Colon (tissue), 2 donors: ENCODE measurements around the gene GMPR2.

Source experiments
- FAIRE-seq: peaks from 2 replicates; lab custom pipeline; 2012; peaks lifted over from hg19 to GRCh38; lab: Jason Lieb, UNC
- donor health status: control.
- donor health status: control.

The GMPR2 gene

GRCh38 chr14:24252289-24253124 is 19.8 kb downstream of the GMPR2 start:
- no peak for FAIRE-seq

GRCh38 chr14:24253936-24254335 is 21.2 kb downstream of the GMPR2 start:
- FAIRE-seq: no peak

DNA sequence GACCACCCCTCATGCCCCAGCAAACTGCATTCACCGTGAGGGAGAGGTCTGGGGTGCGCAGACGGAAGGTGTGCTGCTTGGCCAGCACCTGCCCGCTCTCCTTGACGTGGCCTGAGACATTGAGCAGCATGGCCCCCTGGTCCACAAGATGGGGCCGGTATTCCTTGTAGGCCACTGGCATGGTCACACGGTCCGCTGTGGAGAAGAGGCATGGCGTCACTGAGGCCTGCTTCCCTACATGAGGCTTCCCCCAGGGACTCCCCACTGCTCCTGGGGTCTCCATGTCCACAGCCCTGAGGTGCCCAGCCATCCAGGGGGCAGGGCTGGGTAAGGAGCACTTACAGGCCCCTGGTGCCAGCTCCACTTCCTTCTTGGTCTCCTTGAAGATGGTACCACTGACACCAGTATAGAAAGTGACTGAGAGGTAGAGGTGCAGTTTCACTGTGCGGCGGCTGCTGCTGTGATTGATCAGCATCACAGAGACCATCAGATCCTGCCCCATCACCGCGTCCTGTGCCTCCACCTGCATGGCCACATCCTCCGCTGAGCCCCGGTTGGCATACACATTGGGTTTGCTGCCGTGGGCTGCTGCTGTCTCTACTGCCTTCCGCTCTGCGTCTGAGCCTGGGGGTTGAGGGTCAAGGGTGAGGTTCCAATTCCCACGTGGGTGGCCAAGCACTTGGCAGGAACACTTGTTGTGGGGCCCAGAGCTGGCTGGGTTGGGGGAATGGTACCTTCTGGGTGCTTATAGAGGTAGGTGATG is 22.1 kb downstream of the GMPR2 start:
- FAIRE-seq: no peak

DNA sequence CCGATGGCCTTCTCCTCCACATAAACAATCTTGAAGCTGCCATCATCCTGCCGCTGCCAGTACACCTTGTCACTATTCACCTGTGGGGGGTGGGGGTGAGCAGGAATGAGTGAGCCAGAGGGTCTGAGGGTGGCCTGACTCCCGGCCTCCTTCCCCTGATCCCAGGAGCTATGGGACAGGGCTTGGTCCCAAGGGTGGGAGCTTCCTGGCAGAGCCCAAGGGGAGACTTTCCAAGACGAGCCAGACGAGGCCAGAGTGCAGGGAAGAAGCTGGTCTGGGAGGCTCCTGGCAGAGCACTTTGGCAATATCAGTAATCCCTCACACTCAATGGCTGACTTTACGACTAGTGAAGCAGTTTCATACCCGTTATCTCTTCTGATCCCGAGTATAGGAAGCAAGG is 22.7 kb downstream of the GMPR2 start:
- FAIRE-seq: no peak

DNA sequence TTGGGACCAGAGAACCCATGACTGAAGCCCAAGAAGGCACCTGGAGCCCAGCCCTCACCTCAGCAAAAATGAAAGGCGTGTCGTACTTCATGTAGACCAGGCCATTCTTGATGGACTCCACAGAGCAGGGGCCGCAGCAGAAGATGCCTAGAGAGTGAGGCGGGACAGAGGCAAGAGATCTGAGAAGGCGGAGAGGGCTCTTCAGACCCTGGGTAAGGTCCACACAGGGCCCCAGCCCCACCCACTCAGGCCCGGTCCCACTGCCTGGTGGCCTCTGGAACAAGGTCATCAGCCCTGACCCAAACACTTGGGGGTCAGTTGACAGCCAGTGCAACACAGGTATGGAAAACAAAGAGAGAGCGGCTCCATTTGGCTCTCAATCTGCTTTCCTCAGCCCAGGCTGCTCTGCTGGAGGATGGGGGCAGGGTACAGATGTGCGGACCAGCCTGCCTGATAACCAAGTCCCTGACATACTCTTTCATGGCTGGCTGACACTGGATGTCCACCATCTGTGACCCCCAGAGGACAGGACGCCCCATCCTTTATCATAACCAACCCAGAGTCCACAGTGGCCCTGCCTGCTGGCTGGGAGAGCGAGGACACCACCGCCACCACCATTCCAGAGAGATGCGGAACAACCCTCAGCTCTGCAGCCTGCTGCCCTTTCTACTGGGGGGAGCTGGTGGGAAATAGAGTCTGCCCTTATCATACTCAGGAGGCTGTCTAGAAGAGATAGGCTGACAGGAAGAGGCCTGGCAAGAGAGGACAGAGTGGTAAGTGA is 23.4 kb downstream of the GMPR2 start:
- FAIRE-seq: no peak

DNA sequence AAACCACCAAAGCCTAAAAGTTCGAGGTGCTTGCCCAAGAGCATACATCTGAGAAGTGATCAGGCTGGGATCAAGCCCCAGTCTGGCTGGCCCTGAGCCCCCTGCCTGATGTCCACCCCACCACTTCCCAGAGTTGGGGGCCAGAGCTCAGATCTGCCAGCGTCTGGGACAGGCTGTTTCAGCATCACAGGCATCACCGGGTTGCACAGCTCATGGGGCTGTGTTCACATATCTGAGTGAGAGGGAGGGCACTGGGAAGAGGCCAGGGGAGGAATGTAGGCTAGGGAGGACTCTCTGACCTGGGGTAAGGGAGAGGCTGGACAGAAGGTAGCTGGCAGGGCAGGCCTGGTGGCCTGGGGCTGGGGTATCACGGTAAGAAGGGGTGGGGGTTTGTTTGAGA is 24.2 kb downstream of the GMPR2 start:
- no peak for FAIRE-seq

DNA sequence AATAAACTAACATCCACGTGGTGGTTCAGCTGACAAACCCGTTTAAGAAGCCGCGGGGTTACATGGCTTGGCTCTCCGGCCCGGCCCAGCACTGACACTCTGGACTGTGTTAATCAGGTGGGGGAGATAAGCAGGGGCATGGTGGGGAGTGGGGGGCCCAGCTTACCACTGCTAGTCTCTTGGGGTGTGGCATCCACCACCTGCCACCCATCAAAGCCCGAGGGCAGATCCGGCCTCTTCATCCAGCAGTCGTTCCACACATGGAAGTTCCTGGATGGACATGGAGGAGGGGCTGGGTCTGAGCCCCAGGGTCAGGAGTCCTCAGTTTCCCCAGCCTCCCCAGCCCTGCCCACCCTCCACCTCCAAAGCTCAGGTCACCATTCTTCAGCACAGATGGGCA is 25.4 kb downstream of the GMPR2 start:
- no peak for FAIRE-seq

DNA sequence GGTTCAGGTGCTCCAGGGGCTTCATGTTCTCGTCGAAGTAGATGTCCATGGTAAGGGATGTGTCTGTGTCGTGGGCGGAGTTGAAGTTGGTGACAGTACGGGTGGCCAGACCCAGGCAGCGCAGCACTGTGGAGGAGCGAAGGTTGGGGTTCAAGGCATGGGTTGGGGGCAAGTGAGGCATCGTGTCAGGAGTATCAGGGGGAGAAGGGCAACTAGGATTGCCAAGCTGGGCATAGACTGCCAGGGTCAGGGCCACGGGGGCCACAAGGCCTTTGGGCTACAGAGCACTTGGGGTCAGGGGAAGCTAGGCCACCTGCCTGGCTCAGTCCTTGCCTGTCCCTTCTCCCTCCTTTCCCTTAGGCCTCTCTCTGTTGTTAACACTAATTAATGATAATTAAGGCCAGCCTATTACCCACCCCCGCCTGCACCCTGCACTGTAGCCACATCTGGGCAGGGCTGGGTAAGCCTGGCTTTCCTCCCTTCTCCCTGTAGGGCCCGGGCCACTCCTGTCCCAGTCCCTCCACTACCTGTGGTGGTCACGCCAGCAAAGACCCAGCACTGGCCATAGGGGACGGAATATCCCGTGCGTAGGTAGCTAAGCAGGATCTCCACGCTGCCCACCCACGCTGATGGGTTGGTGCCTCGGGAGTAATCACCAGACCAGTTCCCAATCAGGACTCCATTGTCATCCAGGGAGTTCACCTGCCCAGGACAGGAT is 26.0 kb downstream of the GMPR2 start:
- FAIRE-seq: no peak

DNA sequence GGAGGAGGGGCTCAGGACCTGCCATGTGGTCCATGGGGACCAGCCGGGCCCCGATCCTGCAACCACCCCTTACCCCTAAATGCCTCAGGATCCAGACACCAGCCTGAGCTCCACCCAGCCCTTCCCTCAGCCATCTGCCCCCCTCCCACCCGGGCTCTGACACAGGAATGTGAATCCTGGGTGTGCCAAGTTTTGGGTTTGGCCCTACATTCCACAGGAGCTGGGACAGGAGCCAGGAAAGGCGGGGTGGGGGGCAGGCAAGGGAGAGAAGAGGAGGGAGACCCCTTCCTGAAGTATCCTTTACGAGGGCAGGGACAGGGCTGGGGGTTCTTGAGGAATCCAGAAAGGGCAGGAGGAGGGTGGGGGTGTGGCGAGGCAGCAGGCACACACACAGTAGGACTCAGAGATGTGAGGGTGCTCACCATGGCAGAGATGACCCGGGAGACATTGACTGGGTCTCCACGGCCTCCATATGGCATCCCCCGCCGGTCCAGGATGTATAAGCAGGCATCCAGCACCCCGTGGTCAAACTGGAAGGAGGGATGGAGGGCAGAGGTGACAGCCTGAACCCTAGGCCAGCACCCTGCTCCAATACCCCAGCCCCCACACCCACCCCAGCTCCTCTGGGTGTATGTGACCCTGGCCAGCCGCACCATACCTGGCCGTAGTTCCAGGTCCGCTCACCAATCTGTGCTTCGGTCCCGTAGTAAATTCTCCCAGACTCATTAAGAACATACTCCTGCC is 26.7 kb downstream of the GMPR2 start:
- FAIRE-seq: no peak

DNA sequence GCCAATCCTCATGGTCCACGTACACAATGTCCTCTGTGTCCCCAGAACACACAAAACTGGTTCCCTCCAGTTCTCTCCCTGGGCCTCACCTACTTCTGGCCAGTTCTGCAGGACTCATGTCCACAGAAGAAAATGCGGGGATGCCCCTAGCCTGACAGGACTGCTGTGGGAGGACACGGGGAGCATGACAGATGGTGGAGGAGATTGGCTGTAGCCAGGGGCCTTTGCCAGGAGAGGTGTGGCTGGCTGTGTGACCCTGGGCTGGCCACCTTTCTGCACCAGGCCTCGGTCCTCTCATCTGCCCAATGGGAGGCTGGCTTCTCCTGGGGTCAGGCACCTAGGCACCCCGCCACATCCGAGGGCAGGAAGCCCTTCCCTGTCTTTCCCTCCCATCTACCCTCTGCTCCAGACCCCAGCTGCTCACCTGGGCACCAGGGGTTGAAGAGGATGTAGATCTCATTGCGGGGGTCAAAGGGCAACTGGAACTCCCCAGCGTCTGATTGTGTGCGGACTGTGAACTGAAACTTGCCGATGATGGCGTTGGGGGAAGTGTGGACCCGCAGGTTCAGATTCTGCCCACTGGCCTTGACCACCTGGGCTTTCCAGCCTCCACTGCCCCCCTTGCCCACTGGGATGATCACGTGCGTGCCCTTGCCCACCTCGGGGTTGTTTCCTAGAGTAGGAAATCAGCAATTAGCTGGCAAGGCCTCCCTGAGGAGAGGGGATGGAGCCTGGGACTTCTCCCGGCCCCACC is 27.5 kb downstream of the GMPR2 start:
- FAIRE-seq: no peak

GRCh38 chr14:24260780-24261157 is 28.0 kb downstream of the GMPR2 start:
- FAIRE-seq: no peak

DNA sequence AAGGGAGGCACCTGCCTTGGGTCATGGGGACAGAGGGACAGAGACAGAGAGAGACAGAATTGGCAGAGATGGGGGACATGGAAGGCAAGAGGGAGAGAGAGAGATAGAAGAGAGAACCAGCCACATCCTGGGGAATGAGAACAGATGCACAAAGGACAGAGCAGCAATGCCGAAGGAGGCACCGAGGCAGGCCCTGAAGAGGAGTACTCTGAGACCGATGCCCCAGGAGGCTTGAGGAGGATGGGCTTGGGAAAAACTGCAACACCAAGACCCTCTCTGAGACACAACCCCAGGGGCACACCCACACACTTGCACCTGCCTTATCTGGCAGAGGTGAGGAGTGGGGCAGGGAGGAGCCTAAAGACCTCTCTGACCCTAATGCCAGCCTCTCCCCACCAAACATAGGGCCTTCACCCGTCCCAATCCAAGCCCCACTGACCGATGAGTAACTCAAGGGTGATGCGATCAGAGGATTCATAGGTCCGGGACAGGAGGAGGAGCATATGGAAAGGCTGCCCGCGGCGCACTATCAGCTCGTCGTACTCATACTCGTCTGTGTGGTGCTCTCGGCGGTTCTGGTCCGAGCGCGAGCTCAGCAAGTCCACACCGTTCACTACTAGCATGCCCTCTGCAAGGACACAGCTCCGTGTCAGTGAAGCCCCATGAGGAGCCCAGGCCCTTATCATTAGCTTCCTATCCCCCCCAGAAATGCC is 28.7 kb downstream of the GMPR2 start:
- no peak for FAIRE-seq

- no peak for FAIRE-seq
Measured at GRCh38 chr14:24261969-24262327, 29.2 kb downstream of the GMPR2 start.

DNA sequence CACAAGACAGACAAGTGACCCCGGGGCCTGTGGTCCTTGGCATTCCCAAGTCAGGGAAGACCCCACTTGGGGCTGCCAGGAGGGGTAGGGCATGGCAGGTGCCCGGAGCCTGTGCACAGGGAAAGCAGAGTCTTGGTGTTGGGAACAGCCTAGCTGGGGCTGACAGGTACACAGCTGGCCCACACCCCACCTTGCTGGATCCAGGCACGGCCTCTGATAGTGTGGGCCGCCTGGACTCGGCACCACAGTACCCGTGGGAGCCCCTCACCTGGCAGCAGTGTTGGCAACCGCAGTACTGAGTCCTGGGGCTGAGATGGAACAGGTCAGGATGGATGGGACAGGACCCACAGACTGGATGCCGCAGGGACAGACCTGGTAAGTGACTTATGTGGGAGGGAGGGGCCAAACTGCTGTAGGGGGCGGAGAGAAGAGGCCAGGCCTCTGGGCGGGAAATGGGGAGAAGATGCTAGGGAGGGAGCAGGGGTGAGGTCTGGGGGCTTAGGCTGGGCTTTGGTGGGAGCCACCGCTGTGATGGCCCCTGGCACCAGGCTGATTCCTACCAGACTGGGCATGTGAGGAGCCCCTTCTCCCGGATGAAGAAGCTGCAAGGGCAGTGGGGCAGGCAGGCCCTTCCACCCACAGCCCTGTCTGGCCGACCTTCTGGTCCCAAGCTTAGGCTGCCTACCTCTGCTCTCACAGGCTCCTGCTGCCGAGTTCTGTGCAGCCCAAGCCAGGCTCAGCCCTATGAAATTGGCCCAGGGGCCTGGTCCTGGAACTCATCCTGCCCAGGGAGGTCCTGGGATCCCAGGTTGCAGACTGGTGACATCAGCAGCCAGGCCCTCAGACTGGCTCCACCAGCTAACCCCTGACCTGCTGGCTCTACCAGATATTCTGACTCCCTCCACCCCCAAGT is 30.3 kb downstream of the GMPR2 start, which contains the start of gene TGM1:
TGM1 (minus strand) TSS at position 357 of the 913 bp plus-strand sequence. CDS start 825 bp downstream, outside the sequence.
- FAIRE-seq: no peak

DNA sequence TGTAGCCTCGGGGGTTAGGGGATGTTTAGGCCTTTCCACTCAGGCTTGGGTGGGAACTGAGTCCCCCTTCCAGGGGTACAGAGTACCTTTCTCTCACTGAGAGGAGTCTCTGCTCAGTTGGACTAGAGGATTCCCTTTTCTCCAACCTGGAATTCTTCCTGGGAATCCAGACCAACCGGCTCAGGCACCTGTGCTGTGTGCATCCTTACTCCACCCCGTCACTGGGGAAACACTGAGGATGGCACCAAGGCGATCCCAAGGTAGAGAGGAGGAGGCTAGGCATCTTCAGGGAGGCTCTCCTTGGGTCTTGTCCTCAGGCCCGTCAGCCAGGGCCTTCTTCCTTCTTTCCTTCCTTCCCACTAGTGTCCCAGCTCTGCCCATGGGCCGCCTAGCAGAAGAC is 31.1 kb downstream of the GMPR2 start:
- no peak for FAIRE-seq

DNA sequence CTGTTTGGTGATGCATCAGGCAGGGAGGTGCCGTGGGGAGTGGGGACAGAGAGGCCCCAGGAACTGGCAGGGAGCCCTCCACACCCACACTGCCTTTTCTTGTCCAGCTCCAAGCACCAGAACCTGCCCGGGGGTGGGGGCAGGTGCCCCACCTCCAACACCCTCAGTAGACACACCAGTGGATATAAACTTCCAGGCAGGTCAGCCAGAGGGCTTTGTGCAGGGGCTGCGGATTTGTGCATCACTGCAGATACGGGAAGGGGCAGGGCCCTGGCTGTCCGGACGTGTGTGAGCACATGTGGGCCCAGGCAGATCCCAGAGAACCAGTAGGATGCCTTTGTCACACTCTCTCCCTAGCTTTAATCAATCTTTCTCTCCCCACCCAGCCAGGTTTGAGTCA is 31.6 kb downstream of the GMPR2 start:
- FAIRE-seq: no peak

DNA sequence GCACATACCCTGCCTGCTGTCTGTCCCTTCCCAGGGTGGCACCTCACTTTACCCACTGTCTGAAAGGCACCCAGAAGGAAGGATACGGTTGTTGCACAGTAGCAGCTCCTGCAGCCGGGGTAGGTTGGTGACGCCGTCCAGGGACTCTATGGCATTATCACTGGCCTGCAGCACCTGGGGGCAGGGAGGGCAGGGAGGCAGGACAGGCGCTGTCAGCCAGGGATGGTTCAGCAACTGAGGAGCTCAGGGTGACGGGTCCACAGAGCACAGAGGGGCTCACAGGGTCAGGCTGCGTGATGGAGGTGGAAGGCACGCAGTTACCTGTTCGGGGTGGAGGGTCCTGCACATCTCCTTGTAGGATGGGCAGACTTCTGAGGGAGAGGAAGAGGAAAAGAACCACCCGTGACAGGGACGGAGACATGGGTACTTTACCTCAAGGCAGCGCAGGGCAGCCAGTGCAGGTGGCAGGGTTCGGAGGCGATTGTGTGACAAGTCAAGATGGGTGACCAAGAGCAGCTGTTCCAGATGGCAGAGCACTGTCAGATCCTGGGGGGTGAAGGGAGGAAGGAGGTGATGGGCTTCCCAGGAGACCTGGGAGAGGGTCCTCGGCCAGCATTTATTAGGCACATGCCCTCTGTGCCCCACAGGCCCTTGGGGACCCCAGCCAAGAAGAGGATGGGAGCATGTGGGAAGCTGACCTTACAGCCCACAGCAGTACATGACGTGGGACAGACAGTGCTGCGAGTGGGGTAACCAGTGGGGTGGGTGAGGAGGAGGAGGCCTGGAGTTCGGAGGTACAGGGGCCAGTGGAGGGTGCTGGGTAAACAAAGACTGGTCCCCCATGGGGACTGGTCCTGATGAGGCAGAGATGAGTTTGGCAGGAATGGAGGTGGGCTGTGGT is 33.9 kb downstream of the GMPR2 start:
- no peak for FAIRE-seq

- FAIRE-seq: no peak
Measured at GRCh38 chr14:24267516-24267915, 34.8 kb downstream of the GMPR2 start.
